K562 (cell line): Measurements from ENCODE around the gene LY6G6C. TPM values are rescaled to one million over a fixed set of nuclear protein-coding genes. Genes with fewer than 3 reads are reported as not detected.

ENCODE experiments used
- BMI1 ChIP-seq: fragments of 150-350 bp; IDR thresholded peaks from 2 replicates; pipeline ENCODE4 v1.6.1; 2014; ENCODE audit warnings: low read length
- GABPA ChIP-seq: fragments of 200-800 bp; sonication (Bioruptor generic); conservative IDR thresholded peaks from 2 replicates; pipeline ENCODE4 v1.6.1; 2016; ENCODE audit warnings: low read depth, missing genetic modification characterization, missing compliant biosample characterization
- ILF3 ChIP-seq: fragments of 450-650 bp; IDR thresholded peaks from 2 replicates; pipeline ENCODE4 v1.6.1; 2018; ENCODE audit warnings: antibody characterized with exemption, mild to moderate bottlenecking, moderate library complexity, borderline replicate concordance
- MEIS2 ChIP-seq: fragments of 450-650 bp; IDR thresholded peaks from 2 replicates; pipeline ENCODE4 v1.6.1; 2014; ENCODE audit warnings: mild to moderate bottlenecking; ENCODE audit not compliant: partially characterized antibody
- NCOA1 ChIP-seq: fragments of 450-650 bp; IDR thresholded peaks from 2 replicates; pipeline ENCODE4 v1.6.1; 2016; ENCODE audit warnings: low read depth
- NR3C1 ChIP-seq: sonication (generic); formaldehyde crosslinking; IDR thresholded peaks from 2 replicates; pipeline ENCODE4 v1.8.1; 2022; ENCODE audit warnings: missing genetic modification reagents
- SAP30 ChIP-seq: fragments of 200-600 bp; sonication (generic); IDR thresholded peaks from 2 replicates; pipeline ENCODE4 v1.6.1; 2012; ENCODE audit warnings: borderline replicate concordance, low read depth, mild to moderate bottlenecking, moderate library complexity, low read length, control low read depth, inconsistent platforms; ENCODE audit not compliant: insufficient read depth, poor library complexity, severe bottlenecking
- SIN3A ChIP-seq, 2 experiments: fragments of 150-350 bp in 1 of 2; IDR thresholded peaks; 2 replicates each; pipeline ENCODE4 v1.6.1; 2011 to 2016; ENCODE audit warnings: borderline replicate concordance in 2 of 2, low read depth in 2 of 2, low read length in 2 of 2, mild to moderate bottlenecking in 2 of 2, moderate library complexity in 2 of 2; ENCODE audit not compliant: control insufficient read depth in 1 of 2
- ZC3H4 ChIP-seq: sonication (generic); formaldehyde crosslinking; IDR thresholded peaks from 2 replicates; pipeline ENCODE4 v1.9.0; 2021; ENCODE audit warnings: missing genetic modification reagents, borderline replicate concordance
- ZKSCAN3 ChIP-seq: fragments of 250-450 bp; sonication (Bioruptor Pico); IDR thresholded peaks from 2 replicates; pipeline ENCODE4 v1.4.0; 2020
- ZNF695 ChIP-seq: fragments of 450-650 bp; formaldehyde crosslinking; IDR thresholded peaks from 2 replicates; pipeline ENCODE4 v1.4.0; 2020; ENCODE audit warnings: mild to moderate bottlenecking, moderate library complexity
- ZNF699 ChIP-seq: fragments of 250-450 bp; sonication (Bioruptor Pico); IDR thresholded peaks from 2 replicates; pipeline ENCODE4 v1.8.0; 2021; ENCODE audit warnings: mild to moderate bottlenecking, moderate library complexity; ENCODE audit not compliant: insufficient replicate concordance
- ZSCAN32 ChIP-seq: fragments of 450-650 bp; formaldehyde crosslinking; IDR thresholded peaks from 2 replicates; pipeline ENCODE4 v1.4.0; 2020; ENCODE audit warnings: mild to moderate bottlenecking, moderate library complexity
- polyA plus RNA-seq, 8 experiments: library from polyadenylated mRNA; depleted of rRNA in 4 of 8; stranded (reverse) in 5 of 8; unstranded in 3 of 8; fragments of >200 nt; fragmentation: Nextera tagmentation in 2 of 8; fragmentation: Illumina TruSeq in 1 of 8; extraction: Ambion mirVana in 2 of 8; extraction: Trizol in 1 of 8; gene quantifications; 2 replicates each; pipeline versions ENCODE4 v1.2.1 to v1.2.3, GENCODE V29; 2011 to 2014; ENCODE audit warnings: inconsistent platforms in 1 of 8, missing spikeins in 1 of 8
- total RNA-seq, 7 experiments: library from RNA; depleted of rRNA in 6 of 7; stranded (reverse); fragments of >200 nt in 6 of 7; fragmentation: Illumina TruSeq in 2 of 7; extraction: Trizol in 2 of 7; gene quantifications; 2 replicates each; pipeline versions ENCODE4 v1.2.1 to v1.2.3, GENCODE V29; 2011 to 2021; ENCODE audit warnings: low replicate concordance in 1 of 7
- TF ChIP-seq, protein P1 (sequence below): fragments of 200-600 bp; sonication (generic); IDR thresholded peaks from one replicate; pipeline ENCODE4 v1.6.1; 2012; ENCODE audit warnings: mild to moderate bottlenecking, low read depth, low read length, inconsistent platforms
- TF ChIP-seq, protein P2 (sequence below): fragments of 200-800 bp; sonication (Bioruptor generic); IDR thresholded peaks from 2 replicates; pipeline ENCODE4 v1.6.1; 2017; ENCODE audit warnings: missing genetic modification characterization, missing compliant biosample characterization

Gene LY6G6C
- total and polyA plus RNA-seq, 9 of the 15 experiments (the other 6 are each of a cell fraction or from before 2014, with no cell fraction given) = 0.06 to 0.20 TPM; not detected in 7

DNA sequence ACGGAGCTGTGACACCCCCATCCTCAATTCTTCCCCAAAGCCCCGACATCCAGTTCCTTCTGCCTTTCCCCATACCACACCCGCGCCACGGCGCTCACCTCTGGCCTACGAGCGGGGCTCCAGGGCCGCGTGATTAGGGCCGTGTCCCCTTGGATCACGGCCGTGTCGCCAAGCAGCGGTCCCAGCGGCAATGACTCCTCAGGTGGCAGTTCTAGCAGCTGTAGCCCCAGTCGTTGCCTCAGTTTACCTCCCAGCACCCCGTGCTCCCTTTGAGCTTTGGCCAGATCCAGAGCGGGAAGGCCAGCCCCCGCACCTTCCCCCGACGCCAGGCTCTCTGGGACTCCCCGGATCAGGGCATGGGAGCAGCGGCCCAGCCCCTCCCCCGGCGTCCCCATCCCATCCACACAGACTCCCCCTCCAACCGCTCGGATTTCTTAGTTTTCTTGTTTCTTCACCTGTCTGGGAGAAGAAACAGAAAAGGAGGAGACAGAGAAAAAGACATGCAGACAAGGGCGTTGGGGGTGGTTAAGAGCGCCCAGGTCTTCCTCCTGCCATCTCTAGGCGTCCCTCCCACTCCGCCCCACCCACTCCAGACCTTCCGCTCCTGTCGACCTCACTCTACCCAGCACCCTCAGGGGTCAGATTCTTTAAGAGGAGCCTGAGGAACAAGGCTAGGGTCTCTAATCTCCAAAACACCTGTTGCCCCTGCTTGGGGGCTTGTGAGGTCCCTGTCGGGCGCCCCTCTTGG, 7.4 kb upstream of the LY6G6C start, which contains the start of gene DDAH2 (continued):
- TF ChIP-seq, protein P1, sequence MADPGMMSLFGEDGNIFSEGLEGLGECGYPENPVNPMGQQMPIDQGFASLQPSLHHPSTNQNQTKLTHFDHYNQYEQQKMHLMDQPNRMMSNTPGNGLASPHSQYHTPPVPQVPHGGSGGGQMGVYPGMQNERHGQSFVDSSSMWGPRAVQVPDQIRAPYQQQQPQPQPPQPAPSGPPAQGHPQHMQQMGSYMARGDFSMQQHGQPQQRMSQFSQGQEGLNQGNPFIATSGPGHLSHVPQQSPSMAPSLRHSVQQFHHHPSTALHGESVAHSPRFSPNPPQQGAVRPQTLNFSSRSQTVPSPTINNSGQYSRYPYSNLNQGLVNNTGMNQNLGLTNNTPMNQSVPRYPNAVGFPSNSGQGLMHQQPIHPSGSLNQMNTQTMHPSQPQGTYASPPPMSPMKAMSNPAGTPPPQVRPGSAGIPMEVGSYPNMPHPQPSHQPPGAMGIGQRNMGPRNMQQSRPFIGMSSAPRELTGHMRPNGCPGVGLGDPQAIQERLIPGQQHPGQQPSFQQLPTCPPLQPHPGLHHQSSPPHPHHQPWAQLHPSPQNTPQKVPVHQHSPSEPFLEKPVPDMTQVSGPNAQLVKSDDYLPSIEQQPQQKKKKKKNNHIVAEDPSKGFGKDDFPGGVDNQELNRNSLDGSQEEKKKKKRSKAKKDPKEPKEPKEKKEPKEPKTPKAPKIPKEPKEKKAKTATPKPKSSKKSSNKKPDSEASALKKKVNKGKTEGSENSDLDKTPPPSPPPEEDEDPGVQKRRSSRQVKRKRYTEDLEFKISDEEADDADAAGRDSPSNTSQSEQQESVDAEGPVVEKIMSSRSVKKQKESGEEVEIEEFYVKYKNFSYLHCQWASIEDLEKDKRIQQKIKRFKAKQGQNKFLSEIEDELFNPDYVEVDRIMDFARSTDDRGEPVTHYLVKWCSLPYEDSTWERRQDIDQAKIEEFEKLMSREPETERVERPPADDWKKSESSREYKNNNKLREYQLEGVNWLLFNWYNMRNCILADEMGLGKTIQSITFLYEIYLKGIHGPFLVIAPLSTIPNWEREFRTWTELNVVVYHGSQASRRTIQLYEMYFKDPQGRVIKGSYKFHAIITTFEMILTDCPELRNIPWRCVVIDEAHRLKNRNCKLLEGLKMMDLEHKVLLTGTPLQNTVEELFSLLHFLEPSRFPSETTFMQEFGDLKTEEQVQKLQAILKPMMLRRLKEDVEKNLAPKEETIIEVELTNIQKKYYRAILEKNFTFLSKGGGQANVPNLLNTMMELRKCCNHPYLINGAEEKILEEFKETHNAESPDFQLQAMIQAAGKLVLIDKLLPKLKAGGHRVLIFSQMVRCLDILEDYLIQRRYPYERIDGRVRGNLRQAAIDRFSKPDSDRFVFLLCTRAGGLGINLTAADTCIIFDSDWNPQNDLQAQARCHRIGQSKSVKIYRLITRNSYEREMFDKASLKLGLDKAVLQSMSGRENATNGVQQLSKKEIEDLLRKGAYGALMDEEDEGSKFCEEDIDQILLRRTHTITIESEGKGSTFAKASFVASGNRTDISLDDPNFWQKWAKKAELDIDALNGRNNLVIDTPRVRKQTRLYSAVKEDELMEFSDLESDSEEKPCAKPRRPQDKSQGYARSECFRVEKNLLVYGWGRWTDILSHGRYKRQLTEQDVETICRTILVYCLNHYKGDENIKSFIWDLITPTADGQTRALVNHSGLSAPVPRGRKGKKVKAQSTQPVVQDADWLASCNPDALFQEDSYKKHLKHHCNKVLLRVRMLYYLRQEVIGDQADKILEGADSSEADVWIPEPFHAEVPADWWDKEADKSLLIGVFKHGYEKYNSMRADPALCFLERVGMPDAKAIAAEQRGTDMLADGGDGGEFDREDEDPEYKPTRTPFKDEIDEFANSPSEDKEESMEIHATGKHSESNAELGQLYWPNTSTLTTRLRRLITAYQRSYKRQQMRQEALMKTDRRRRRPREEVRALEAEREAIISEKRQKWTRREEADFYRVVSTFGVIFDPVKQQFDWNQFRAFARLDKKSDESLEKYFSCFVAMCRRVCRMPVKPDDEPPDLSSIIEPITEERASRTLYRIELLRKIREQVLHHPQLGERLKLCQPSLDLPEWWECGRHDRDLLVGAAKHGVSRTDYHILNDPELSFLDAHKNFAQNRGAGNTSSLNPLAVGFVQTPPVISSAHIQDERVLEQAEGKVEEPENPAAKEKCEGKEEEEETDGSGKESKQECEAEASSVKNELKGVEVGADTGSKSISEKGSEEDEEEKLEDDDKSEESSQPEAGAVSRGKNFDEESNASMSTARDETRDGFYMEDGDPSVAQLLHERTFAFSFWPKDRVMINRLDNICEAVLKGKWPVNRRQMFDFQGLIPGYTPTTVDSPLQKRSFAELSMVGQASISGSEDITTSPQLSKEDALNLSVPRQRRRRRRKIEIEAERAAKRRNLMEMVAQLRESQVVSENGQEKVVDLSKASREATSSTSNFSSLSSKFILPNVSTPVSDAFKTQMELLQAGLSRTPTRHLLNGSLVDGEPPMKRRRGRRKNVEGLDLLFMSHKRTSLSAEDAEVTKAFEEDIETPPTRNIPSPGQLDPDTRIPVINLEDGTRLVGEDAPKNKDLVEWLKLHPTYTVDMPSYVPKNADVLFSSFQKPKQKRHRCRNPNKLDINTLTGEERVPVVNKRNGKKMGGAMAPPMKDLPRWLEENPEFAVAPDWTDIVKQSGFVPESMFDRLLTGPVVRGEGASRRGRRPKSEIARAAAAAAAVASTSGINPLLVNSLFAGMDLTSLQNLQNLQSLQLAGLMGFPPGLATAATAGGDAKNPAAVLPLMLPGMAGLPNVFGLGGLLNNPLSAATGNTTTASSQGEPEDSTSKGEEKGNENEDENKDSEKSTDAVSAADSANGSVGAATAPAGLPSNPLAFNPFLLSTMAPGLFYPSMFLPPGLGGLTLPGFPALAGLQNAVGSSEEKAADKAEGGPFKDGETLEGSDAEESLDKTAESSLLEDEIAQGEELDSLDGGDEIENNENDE = no peak
- no peak for TF ChIP-seq ZNF695
- no peak for TF ChIP-seq MEIS2
- no peak for TF ChIP-seq ZNF699
- no peak for TF ChIP-seq GABPA (tag)
- TF ChIP-seq ZSCAN32 (CRISPR knock-in tag) = no peak
- no peak for TF ChIP-seq ILF3
- no peak for TF ChIP-seq NCOA1
- TF ChIP-seq, protein P2, sequence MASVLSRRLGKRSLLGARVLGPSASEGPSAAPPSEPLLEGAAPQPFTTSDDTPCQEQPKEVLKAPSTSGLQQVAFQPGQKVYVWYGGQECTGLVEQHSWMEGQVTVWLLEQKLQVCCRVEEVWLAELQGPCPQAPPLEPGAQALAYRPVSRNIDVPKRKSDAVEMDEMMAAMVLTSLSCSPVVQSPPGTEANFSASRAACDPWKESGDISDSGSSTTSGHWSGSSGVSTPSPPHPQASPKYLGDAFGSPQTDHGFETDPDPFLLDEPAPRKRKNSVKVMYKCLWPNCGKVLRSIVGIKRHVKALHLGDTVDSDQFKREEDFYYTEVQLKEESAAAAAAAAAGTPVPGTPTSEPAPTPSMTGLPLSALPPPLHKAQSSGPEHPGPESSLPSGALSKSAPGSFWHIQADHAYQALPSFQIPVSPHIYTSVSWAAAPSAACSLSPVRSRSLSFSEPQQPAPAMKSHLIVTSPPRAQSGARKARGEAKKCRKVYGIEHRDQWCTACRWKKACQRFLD (CRISPR knock-in tag) = no peak
- TF ChIP-seq ZC3H4 (CRISPR knock-in tag) = no peak
- no peak for TF ChIP-seq ZKSCAN3 (CRISPR knock-in tag)
- TF ChIP-seq BMI1 = no peak; the same call in 1 of the 2 replicates
- peak in 1 of 2 experiments; percentile 50; a peak in 1 of 4 replicates for TF ChIP-seq SIN3A (IDR thresholded peaks at IDR 0.05; ENCODE audit: borderline replicate concordance in 2 of 2, control insufficient read depth in 1 of 2, low read depth in 2 of 2, low read length in 2 of 2)
- TF ChIP-seq NR3C1 = no peak
- TF ChIP-seq SAP30 = no peak
